ENCODE data around the gene SLC25A47.
"Not testable (repeated sequence)": the region's sequence is repeated elsewhere in the genome, so short reads cannot be mapped to it uniquely, and the experiment has no call there.

Gene SLC25A47, protein sequence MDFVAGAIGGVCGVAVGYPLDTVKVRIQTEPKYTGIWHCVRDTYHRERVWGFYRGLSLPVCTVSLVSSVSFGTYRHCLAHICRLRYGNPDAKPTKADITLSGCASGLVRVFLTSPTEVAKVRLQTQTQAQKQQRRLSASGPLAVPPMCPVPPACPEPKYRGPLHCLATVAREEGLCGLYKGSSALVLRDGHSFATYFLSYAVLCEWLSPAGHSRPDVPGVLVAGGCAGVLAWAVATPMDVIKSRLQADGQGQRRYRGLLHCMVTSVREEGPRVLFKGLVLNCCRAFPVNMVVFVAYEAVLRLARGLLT

DNA sequence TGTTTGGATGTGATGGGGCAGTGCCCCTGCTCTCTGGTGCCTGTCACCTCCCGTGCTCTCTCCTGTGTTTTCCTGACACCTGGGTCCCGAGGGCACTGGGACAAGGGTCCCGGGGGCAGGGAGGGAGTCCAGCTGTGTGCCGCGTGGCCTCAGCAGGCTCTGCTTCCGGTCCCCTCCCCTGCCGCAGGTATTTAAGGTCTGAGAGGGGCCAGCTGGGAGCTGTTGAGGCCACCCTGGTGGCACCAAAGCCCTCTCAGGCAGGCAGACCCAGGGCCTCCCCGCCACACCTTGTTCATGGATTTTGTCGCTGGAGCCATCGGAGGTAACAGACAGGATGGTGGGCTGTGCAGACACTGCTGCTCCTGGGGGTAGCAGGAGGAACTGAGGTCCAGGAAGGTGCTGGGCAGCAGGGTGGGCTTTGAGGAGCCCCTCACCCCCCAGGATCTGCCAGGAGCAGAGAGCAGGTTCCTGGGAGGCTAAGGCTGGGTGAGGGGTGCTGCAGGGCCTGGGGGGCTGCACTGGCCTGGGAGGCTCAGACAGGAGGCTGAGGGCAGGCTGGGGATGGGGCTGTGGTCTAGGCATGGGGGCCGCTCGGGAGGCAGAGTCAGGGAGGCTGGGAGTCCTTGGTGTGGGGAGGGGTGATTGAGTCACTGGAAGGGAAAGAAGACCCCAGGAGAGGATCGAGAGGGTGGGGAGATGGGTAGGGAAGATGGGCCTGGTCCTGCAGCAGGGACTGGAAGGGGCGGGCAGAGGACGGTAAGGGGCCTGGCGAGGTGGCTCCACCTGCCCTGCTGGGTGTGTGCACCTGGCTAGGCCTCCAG is at the start of gene SLC25A47:
Gene SLC25A47, plus strand, starts transcription at position 219 of the 821 bp plus-strand sequence. Its CDS starts 76 bp downstream, at position 295.
- no peak for DNase-seq (ENCODE audit: low read depth in 2 of 2)

DNA sequence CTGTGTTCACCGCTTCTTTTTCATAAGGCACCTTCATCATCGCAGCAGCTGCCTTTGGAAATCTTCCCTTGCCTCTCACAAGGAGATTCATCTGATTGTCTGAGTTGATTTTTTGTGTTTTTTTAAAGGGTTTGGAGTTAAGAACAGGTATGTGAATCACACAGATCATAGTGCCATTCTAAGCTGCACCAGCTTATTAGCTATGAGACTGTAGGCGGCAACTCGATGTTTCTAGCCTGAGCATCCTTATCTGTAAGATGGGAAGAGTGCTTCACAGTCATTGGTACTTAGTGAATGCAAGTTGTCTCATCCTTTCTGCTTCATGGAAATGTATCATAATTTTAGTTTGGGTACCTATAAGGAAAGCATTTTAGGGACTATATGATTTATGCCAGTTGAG is 48.9 kb upstream of the SLC25A47 start:
- no peak for DNase-seq (ENCODE audit: low read depth in 2 of 2)

DNA sequence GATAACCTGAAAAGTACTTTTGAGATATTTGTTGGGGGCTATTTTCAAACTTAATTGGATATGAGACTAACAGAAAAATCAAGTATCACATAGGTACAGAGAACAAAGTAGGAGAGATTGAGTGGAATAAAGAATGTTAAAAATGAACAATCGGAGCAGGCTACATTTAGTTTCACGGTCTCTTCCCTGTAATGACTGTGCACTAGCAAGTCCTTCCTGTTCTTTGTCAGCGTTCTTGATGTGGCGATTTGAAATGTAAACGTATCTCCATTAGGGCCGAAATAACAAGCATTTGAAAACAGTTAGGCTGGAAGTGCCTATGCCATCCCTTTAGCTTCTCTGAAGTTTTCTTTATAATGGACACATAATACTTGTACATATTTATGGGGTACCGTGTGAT is 47.9 kb upstream of the SLC25A47 start:
- no peak for DNase-seq (ENCODE audit: low read depth in 2 of 2)

DNA sequence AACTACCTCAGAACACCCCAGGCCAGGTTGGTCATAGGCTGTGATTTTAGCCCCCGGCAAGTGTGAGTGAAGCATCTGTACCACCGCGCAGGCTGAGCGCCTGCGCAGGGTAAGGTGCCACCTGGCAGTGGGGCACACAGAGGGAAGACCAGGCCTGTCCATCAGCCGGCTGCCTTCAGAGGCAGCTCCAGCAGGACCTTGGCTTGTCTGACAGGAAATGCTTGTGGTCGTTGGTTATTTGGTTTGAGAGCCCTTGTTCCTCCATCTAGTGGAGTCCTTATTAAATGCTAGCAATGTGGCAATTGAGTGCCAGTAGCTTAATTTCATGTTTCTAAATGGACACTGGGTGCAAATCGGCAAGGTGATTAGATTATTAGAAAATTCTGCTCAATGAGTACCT is 44.4 kb upstream of the SLC25A47 start:
- DNase-seq (ENCODE audit: low read depth in 2 of 2), result no peak

DNA sequence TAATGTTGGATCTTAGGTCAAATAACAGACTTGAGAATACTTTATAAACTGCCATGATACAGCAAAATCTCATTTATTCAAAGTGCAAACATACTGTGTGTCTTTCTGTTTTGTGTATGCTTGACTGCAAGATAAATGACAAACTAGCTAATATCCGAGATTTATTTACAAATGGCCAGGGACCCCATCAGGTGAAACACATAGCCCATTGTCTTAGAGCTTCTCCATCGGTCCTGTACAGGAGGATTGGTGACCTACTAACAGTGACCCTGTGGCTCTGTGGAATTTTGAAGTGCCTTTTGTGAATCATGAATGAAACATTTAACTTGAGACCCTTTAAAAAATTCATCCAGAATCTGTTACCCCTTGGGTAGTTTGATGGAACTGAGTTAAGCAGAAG is 44.0 kb upstream of the SLC25A47 start:
- no peak for DNase-seq (ENCODE audit: low read depth in 2 of 2)

DNA sequence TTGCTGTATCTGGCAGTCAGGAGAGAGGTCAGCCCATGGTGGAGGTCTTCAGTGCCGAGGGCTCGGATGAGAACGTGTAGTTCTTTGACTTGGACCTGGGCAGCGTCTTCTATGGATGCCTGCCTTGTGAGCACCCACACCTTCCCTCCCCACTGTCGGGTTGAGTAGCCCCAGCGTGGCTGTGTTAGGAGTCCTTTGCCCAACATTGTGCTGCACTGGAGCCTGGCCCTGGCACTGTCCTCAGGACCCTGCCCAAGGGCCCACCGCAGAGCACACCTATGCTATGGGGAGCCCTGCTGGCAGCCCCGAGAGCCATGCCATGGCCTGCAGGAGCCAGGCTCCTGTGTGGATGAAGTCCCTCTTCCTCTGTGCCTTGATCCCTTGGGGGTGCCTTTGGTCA is 43.6 kb upstream of the SLC25A47 start:
- no peak for DNase-seq (ENCODE audit: low read depth in 2 of 2)

DNA sequence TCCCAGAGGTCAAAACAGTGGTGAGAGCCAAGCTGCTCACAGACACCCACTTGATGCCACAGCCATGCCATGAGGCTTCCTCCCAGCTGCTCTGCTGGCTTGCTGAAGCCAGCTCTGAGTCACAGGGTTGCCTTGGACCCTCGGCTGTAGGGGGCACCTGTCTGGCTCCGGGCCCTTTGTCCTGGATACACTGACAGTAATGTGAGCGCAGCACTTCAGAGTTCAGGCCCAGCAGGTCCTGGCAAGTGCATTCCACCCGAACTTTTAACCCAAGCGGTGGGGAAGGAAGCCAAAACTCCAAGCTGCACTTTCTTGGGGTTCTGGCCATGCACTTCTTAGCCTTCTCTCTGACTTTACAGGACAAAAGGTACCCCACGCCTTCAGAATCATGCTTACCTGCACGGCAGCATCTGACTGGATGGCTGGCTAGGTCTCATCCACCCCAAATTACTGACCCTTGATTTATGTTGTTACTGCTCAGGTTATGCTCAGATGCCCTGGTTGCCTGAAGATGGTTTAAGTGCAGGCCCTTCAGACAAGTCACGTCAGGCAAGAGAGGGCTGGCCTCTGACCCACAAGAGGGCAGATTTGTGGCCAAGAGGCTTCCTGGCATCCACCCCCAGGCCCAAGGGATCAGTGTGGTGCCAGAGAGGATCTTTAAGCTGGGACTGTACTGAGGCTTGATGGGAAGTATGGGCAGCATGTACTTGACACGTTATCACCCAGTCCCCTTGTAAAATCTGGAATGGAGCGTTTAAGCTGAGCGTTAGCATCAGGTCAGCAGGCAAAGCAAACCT is 41.7 kb upstream of the SLC25A47 start:
- no peak for DNase-seq (ENCODE audit: low read depth in 2 of 2)

DNA sequence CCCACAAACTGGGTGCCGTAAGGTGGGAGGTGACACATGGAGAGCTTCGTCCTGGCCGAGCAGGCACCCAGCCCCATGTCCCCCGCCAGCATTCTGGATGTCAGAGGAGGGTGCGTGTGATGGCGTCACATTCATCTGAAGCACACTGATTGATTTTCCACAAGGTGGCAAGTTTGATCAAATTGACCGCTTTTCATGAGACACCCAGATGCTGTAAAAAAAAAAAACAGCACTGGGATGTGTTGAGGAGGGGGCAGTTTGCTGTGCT is 41.1 kb upstream of the SLC25A47 start:
- no peak for DNase-seq (ENCODE audit: low read depth in 2 of 2)

DNA sequence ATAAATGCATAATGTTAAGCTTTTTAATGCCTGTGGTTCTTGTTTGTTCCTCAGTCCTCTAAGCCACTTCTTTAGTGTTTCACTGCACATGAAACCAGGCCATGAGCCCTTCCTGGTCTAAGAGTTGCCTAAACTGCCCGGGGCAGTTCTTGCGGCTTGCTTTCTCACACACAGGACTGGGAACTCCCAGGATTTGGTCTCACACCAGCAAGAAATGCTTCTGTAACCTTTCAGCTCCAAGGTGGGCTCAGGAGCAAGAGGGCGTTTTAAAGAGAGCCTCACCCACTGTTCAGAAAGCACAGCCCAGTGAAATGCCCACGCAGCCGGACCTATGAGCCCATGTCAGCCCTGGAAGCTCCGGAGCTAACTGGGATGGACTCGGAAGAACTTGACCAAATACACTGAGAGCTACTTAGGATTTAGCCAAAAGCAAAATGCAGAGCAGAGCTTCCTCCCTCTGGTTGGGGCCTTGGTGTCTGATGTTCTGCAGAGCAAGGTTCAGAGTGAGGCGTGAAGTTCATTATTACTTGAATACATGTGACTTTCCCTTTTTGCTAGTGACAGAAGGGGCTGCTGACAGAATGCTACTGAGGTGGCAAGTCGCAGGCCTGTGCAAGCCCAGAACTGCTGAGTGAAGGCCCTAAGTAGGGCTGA is 40.2 kb upstream of the SLC25A47 start:
- no peak for DNase-seq (ENCODE audit: low read depth in 2 of 2)

DNA sequence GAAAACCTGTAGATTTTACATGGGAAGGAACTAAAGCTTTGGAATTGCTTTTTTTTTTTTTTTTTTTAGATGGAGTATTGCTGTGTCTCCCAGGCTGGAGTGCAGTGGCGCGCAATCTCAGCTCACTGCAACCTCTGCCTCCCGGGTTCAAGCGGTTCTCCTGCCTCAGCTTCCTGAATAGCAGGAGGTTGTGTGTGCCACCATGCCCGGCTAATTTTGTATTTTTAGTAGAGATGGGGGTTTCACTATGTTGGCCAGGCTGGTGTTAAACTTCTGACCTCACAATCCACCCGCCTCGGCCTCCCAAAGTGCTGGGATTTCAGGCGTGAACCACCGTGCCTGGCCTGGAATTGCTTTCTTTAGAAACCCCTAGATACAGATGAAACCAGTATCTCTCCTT is 39.7 kb upstream of the SLC25A47 start:
- DNase-seq (ENCODE audit: low read depth in 2 of 2), result not testable (repeated sequence)

DNA sequence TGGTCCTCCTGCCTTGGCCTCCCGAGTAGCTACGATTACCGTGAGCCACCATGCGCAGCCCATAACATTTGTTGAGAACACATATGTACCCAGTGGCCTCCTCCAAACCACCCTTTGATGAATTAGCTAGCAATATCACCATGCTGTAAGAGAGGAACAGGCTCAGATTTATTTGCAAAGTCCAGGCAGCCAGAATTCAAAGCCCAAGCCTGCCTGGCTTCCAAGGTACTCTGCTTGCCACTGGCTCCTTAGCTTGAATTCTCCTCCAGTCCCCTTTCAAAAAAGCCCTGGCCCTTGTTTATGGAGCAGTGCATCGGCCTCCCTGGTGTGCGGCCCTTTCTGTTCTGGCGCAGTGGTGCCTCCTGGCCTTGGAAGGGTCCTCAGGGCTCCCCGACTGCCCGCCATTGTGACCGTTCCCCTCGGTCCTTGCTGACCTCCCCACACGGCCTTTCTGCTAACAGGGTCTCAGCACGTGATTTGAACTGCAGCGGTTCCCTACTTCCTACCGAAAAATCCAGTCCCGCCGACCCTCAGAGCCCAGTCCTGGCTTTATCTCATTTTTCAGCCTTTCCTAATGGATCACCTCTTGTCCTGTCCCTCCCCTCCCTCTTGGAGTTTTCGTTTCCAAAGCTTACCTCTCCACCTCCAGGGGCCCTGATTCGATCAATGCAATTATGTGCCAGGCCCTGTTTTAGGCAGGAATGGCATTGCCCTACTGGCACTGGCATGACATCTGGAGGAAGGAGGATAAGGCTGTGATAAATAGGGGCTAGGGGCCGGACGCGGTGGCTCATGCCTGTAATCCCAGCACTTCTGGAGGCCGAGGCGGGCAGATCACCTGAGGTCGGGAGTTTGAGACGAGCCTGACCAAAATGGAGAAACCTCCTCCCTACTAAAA is 38.9 kb upstream of the SLC25A47 start:
- no peak for DNase-seq (ENCODE audit: low read depth in 2 of 2)

DNA sequence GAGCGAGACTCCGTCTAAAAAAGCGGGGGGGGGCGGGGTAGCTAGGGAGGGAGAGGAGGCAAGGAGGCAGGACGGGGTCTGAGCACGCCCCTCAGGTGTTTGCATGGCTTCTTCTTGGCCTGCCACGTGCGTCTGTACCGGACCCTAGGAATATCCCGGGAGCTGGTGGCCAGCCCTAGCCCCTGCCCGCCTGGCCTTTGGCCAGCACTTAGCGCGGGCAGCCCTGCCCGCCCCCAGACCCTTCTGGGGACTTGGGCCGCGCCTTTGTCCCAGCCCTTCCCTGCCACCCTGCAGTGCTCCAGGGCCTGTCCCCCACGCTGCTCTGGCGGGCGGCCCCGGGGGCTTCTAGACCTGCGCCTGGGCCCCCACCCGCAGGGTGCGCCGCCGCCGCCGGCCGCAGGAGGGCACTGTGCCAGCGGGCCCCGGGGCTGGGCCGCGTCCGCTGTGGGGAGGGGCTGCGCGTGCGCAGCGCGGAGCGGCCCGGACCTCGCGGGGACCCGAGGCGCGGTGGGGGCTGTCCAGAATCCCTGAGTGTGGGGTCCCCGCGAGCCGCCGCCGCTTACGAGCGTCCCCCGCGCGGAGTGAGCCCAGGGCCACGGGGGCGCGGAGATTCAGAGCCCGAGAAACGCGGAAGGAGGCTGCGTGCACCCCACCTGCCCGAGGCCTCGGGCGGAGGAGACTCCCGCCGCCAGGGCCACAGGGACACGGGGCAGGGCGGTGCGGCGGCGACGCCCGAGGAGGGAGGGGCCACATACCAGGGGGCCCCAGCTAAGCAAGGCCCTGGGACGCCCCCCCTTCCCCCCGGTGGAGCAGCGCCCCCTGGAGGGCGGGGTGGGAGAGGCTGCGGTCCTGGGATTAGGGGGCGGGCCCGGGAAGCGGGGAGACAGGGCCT is 37.9 kb upstream of the SLC25A47 start:
- peak; percentile 71 to 78 for DNase-seq (ENCODE audit: low read depth in 2 of 2)

DNA sequence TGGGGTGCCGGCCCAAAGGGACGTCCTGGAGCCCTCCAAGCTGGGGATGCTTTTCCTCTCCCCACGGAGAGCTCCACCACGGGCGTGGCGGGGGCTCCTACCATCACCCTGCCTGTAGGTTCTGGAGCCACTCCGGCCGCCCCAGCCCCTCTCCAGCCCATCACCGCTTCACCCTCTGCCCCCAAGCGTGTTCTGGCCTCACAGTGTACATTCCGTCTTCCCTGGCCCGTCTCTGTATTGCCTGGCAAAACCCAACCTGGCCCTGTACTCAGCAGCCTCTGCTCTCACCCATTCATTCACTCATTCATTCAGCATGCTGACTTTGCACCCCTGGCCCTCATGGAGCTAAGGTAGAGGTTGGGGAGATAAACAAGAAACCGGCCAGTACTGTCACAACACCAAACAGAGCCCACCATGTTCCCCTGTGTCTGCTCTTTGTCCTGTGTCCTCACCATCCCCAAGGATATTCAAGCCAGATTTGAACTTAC is 37.2 kb upstream of the SLC25A47 start:
- DNase-seq (ENCODE audit: low read depth in 2 of 2), result no peak

DNA sequence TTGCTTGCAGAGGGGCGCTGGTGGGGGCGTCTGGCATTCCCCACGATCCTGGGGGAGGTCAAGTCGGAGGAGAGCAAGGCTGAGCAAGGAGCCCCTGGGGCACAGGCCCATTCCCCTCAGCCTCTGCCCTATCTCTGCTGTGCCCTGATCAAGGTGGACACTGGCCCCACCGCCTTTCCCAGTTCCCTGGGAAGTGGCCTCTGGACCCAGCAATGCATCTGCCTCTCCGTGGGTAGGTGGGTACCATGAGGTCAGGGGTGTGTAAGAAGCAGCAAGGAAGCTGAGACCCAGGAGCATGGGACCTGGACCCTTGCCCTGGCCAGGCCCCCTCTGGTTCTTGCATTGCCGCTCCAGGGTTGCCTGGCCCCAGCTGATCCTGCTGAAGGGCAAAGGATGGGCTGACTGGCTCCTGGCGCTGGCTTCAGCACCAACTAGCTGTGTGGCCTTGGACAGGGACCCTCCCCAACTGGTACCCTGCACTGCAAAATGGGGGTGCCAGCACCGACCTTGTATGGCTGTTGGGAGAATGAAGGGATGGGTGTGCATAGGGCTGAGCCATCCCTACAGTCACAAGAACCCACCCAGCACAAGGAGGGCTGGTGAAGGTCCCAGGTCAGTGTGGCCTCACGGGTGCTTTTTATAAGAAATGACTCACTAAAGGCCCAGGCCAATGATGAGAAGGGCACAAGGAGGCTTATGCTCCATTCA is 36.5 kb upstream of the SLC25A47 start:
- DNase-seq (ENCODE audit: low read depth in 2 of 2), result no peak

DNA sequence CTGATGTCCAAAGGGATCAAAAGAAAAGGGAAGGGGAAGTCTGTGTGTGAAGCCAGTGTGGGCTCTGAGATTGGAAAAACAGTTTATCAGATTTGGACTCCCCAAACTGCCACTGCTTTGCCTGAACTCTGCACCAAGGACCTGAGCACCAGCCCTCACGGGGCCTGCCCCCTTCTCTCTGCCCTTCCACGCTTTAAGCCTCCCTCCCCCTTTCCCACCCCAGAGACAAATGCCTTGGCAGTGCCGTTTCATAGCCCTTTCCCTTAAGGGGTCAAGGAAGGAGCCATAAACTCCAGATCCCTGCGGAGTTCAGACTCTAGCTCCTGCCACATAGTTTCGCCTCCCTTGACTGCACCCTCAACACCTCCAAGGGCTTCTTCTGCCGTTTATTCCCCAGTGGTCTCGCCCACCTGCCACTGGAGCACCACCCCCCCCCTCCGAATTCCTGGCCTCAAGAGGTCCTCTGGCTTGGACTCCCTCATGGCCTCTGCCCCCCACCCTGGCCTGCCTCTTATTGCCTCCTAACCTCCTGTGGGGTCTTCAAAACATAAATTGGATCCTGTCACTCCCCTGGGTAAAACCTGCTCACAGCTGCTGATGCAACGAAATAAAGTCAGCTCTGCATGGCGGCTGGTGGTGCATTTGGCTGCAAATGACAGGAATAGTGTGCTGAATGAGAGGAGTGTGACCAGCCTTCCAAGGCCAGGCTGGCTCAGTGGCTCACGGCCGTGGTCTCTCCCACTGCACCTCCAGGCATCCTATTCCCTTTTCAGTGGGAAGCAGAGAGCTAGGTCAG is 35.7 kb upstream of the SLC25A47 start:
- no peak for DNase-seq (ENCODE audit: low read depth in 2 of 2)

DNA sequence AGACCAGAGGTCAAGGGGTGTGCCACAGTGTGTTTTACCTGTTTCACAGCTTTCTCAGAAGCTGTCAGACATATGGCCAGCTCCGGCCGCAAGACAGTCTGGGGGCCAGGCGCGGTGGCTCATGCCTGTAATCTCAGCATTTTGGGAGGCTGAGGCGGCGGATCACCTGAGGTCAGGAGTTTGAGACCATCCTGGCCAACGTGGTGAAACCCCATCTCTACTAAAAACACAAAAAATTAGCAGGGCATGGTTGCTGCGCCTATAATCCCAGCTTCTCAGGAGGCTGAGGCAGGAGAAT is 35.2 kb upstream of the SLC25A47 start:
- DNase-seq (ENCODE audit: low read depth in 2 of 2), result not testable (repeated sequence)

DNA sequence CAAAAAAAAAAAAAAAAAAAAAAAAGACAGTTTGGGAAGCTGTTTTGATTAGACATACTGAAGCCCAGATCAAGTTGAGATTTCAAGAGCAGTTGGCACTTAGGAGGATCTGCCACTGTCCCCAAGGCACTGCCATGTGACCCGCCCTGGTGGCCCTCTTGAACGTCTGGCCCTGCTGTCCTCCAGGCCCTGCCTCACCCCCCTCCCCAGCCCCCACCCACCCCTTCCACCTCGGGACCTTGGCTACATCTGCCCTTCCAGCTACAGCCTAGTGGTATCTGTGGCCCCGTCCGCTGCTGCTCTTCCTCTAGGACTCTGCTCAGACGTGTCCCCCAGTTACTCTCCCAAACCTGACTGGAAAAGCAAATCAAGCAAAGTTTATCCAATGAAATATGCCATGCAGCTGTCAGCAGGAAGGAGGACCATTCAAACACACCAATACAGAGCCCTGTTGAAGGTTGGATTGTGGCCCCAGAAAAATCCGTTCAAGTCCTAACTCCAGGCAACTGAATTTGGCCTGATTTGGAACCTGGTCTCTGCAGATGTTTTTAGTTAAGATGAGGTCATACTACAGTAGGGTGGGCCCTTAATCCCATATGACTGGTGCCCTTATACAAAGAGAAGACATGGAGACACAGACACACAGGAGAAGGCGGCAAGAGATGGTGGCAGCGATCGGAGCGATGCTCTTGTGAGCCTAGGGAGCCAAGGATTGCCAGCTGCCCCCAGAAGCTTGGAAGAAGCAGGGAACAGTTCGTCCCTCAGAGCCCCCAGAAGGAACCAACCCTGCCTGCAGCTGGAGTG is 34.6 kb upstream of the SLC25A47 start:
- DNase-seq (ENCODE audit: low read depth in 2 of 2), result no peak

All from stimulated activated CD4-positive, alpha-beta T cell treated with anti-CD3 and anti-CD28 coated beads, Interleukin-4, amount 100 ng/mL, for 48 hours (primary cell).